ENCODE measurements around the gene ALK.

Gene ALK

GRCh38 chr2:29878898-29879297 lies 42.5 kb downstream of the ALK start:
- TF ChIP-seq CTCF (IDR thresholded peaks at IDR 0.05; ENCODE audit: low read depth, low read length) (no peak), MYC (IDR thresholded peaks at IDR 0.05; ENCODE audit: low read depth, low read length) (no peak), POLR2A (IDR thresholded peaks at IDR 0.05; ENCODE audit: extremely low read depth, insufficient read length) (no peak)
- TF ChIP-seq, protein P1, sequence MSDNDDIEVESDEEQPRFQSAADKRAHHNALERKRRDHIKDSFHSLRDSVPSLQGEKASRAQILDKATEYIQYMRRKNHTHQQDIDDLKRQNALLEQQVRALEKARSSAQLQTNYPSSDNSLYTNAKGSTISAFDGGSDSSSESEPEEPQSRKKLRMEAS (IDR thresholded peaks at IDR 0.05; ENCODE audit: low read depth, low read length): no peak
- no peak overlapping the region for H3K4me3 ChIP-seq (ENCODE audit: low read depth, low read length)
- no peak for DNase-seq (ENCODE audit: low read depth)

DNA sequence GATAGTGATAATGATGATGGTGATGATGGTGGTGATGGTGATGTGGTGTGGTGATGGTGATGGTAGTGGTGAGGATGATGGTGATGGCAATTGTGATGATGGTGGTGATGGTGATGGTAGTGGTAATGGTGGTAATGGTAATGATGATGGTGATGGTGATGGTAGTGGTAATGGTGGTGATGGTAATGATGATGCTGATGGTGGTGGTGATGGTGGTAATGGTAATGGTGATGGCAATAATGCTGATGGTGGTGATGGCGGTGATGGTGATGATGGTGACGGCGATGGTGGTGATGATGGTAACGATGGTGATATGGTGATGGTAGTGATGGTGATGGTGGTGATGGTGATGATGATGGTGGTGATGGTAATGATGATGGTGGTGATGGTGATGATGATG lies 45.0 kb downstream of the ALK start:
- DNase-seq (ENCODE audit: low read depth): no peak
- H3K4me3 ChIP-seq (ENCODE audit: low read depth, low read length): no peak overlapping the region
- no peak for TF ChIP-seq POLR2A (IDR thresholded peaks at IDR 0.05; ENCODE audit: extremely low read depth, insufficient read length)
- TF ChIP-seq, protein P1 (IDR thresholded peaks at IDR 0.05; ENCODE audit: low read depth, low read length): no peak
- TF ChIP-seq CTCF (IDR thresholded peaks at IDR 0.05; ENCODE audit: low read depth, low read length): no peak
- TF ChIP-seq MYC (IDR thresholded peaks at IDR 0.05; ENCODE audit: low read depth, low read length): no peak

DNA sequence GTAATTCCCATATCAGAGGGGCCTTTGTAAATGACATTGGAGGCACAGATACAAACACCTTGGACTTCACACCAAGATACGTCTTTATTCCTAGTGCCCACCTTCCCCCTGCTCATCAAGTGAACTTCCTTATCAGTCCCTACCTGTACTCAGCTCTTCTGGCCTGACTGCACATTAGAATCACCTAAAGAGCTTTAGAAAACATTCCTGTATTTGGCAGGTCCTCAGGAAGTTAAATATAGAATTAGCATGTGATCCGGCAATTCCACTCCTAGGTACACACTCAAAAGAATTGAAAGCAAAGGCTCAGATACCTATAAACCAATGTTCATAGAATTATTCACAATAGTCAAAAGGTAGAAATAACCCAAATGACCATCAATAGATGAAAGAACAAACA lies 46.6 kb downstream of the ALK start:
- TF ChIP-seq, protein P1 (IDR thresholded peaks at IDR 0.05; ENCODE audit: low read depth, low read length): no peak
- no peak for DNase-seq (ENCODE audit: low read depth)
- no peak overlapping the region for H3K4me3 ChIP-seq (ENCODE audit: low read depth, low read length)

DNA sequence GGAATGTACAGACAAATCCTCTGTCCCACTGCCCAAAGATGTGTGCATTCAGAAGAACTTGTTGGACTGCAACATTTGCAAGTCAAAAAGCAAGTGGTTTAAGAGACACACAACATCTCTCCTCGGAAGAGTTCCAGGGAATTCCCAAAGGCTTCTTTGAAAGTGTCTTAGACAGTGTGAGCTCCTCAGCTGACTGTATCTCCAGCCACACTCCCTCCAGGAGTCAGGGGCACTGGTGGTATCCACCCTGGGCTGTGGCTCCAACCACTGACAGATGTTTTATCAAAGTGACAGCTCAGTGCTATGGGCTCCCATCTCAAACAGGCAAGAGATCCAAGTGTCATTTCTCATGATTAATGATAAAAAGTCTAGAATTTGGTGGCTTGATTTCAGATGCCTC lies 48.5 kb downstream of the ALK start:
- no peak overlapping the region for H3K4me3 ChIP-seq (ENCODE audit: low read depth, low read length)
- TF ChIP-seq, protein P1 (IDR thresholded peaks at IDR 0.05; ENCODE audit: low read depth, low read length): no peak
- TF ChIP-seq MYC (IDR thresholded peaks at IDR 0.05; ENCODE audit: low read depth, low read length): no peak
- no peak for TF ChIP-seq POLR2A (IDR thresholded peaks at IDR 0.05; ENCODE audit: extremely low read depth, insufficient read length)
- TF ChIP-seq CTCF (IDR thresholded peaks at IDR 0.05; ENCODE audit: low read depth, low read length): no peak
- no peak for DNase-seq (ENCODE audit: low read depth)

GRCh38 chr2:29871541-29871940 lies 49.8 kb downstream of the ALK start:
- H3K4me3 ChIP-seq (ENCODE audit: low read depth, low read length): no peak overlapping the region
- TF ChIP-seq MYC (IDR thresholded peaks at IDR 0.05; ENCODE audit: low read depth, low read length) (no peak), POLR2A (IDR thresholded peaks at IDR 0.05; ENCODE audit: extremely low read depth, insufficient read length) (no peak), CTCF (IDR thresholded peaks at IDR 0.05; ENCODE audit: low read depth, low read length) (no peak)
- TF ChIP-seq, protein P1 (IDR thresholded peaks at IDR 0.05; ENCODE audit: low read depth, low read length): no peak
- DNase-seq (ENCODE audit: low read depth): peak; percentile 5

- no peak overlapping the region for H3K4me3 ChIP-seq (ENCODE audit: low read depth, low read length)
- TF ChIP-seq POLR2A (IDR thresholded peaks at IDR 0.05; ENCODE audit: extremely low read depth, insufficient read length) (no peak), CTCF (IDR thresholded peaks at IDR 0.05; ENCODE audit: low read depth, low read length) (no peak), MYC (IDR thresholded peaks at IDR 0.05; ENCODE audit: low read depth, low read length) (no peak)
- TF ChIP-seq, protein P1 (IDR thresholded peaks at IDR 0.05; ENCODE audit: low read depth, low read length): no peak
- DNase-seq (ENCODE audit: low read depth): no peak
These were observed 55.9 kb downstream of the ALK start for GRCh38 chr2:29865512-29865911.

Measured in NB4 (cell line).